A673 (cell line): ENCODE measurements around the gene NRSN1. TPM values are rescaled to one million over a fixed set of nuclear protein-coding genes. Genes with fewer than 3 reads are reported as not detected.

ENCODE experiments used
- BruUV-seq: library from RNA; stranded (reverse); fragments of 400-500 nt; replicated peaks from 2 replicates; lab custom pipeline; 2021; lab: Mats Ljungman, UMichigan
- CTCF ChIA-PET: fragments of 300-600 bp; sonication (Branson Sonifier 250); formaldehyde crosslinking; loops from one replicate; lab custom pipeline; 2022; ENCODE audit warnings: antibody characterized with exemption; lab: Charles Lee
- POLR2A ChIA-PET: fragments of 300-600 bp; sonication (Branson Sonifier 250); formaldehyde crosslinking; loops from one replicate; lab custom pipeline; 2022; ENCODE audit warnings: antibody characterized with exemption; ENCODE audit not compliant: low non-redundant PET; lab: Charles Lee
- DNase-seq: peaks from one replicate; pipeline ENCODE4 v3.0.0-alpha.2; 2015; ENCODE audit warnings: low spot score
- H3K27ac ChIP-seq: fragments of 200-600 bp; sonication (generic); 2 replicates; pipeline ENCODE4 v1.5.1; 2016; ENCODE audit warnings: mixed run types, low read depth, mild to moderate bottlenecking, mixed read lengths, antibody characterized with exemption, low read length; ENCODE audit not compliant: poor library complexity, severe bottlenecking
- H3K27me3 ChIP-seq: fragments of 200-600 bp; sonication (generic); replicated peaks from 2 replicates; pipeline ENCODE4 v1.6.1; 2017; ENCODE audit warnings: mixed run types, low read depth, mild to moderate bottlenecking, mixed read lengths, antibody characterized with exemption, low read length; ENCODE audit not compliant: insufficient read depth, poor library complexity
- H3K36me3 ChIP-seq: fragments of 200-600 bp; sonication (generic); 2 replicates; pipeline ENCODE4 v1.6.1; 2016; ENCODE audit warnings: mixed run types, mild to moderate bottlenecking, mixed read lengths, antibody characterized with exemption, low read length; ENCODE audit not compliant: insufficient read depth, poor library complexity, severe bottlenecking
- H3K4me1 ChIP-seq: fragments of 200-600 bp; sonication (generic); 2 replicates; pipeline ENCODE4 v1.6.1; 2017; ENCODE audit warnings: mixed run types, mild to moderate bottlenecking, mixed read lengths, antibody characterized with exemption, low read length; ENCODE audit not compliant: insufficient read depth, poor library complexity, severe bottlenecking
- H3K4me3 ChIP-seq: fragments of 200-600 bp; sonication (generic); 2 replicates; pipeline ENCODE4 v1.5.1; 2016; ENCODE audit warnings: low read depth, mixed run types, mild to moderate bottlenecking, mixed read lengths, low read length; ENCODE audit not compliant: poor library complexity, severe bottlenecking
- H3K9me3 ChIP-seq: fragments of 200-600 bp; sonication (generic); 2 replicates; pipeline ENCODE4 v1.6.1; 2016; ENCODE audit warnings: mixed run types, low read depth, mild to moderate bottlenecking, mixed read lengths, antibody characterized with exemption, low read length; ENCODE audit not compliant: poor library complexity, severe bottlenecking
- EZH2 ChIP-seq: fragments of 200-600 bp; sonication (generic); IDR thresholded peaks from 2 replicates; pipeline ENCODE4 v1.6.1; 2017; ENCODE audit warnings: borderline replicate concordance, low read depth, mild to moderate bottlenecking, mixed read lengths, antibody characterized with exemption, low read length; ENCODE audit not compliant: poor library complexity, severe bottlenecking
- intact Hi-C: fragments of 100-400 bp; cut with micrococcal nuclease; formaldehyde crosslinking; loops from one replicate; pipeline ENCODE4 v1.10.0; 2022; ENCODE audit not compliant: unreplicated experiment
- total RNA-seq: library from RNA; stranded (reverse); gene quantifications from 2 replicates; pipeline ENCODE4 v1.2.3, GENCODE V29; 2021
- TF ChIP-seq, protein P1 (sequence below): fragments of 300-800, 200-600 bp; sonication (generic); conservative IDR thresholded peaks from 2 replicates; pipeline ENCODE4 v1.5.1; 2017; ENCODE audit warnings: low read depth, mild to moderate bottlenecking, antibody characterized with exemption, low read length, moderate library complexity, mixed read lengths

Gene NRSN1
- total RNA-seq, 1 experiment from 2014 or later = not detected

DNA sequence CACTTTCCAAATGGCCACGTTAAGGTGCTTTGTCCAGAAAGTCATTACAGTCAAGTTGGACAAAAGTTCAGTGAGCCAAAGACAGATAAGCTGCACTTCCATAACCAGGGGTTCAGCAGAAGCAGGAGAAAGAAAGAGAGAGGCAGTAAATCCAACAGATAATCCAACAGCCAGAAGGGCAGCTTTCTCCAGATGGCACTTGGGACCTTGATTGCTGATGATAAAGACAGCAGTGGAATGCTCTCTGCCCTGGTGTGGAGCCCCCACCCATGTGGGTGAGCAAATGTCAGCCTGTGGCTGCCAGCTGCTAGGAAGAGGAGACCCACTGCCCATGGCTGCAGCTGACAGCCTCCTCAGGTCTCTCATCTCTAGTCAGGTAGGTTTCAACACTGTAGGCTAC, 18.7 kb upstream of the NRSN1 start:
- H3K9me3 ChIP-seq = no peaks in the 10 kb centered on the region
- ChIA-PET CTCF (no interaction called here), POLR2A (no interaction called here)
- no peak overlapping the region for H3K27ac ChIP-seq
- no peaks in the 10 kb centered on the region for H3K36me3 ChIP-seq
- peaks cover 11% of the 10 kb centered on the region for H3K27me3 ChIP-seq
- no TSS peak for BruUV-seq
- H3K4me3 ChIP-seq = no peak overlapping the region
- TF ChIP-seq, protein P1, sequence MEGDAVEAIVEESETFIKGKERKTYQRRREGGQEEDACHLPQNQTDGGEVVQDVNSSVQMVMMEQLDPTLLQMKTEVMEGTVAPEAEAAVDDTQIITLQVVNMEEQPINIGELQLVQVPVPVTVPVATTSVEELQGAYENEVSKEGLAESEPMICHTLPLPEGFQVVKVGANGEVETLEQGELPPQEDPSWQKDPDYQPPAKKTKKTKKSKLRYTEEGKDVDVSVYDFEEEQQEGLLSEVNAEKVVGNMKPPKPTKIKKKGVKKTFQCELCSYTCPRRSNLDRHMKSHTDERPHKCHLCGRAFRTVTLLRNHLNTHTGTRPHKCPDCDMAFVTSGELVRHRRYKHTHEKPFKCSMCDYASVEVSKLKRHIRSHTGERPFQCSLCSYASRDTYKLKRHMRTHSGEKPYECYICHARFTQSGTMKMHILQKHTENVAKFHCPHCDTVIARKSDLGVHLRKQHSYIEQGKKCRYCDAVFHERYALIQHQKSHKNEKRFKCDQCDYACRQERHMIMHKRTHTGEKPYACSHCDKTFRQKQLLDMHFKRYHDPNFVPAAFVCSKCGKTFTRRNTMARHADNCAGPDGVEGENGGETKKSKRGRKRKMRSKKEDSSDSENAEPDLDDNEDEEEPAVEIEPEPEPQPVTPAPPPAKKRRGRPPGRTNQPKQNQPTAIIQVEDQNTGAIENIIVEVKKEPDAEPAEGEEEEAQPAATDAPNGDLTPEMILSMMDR = no peak
- TF ChIP-seq EZH2 = no peak
- intact Hi-C loops = no loop called here
- H3K4me1 ChIP-seq = no peaks in the 10 kb centered on the region
- DNase-seq = no peak

DNA sequence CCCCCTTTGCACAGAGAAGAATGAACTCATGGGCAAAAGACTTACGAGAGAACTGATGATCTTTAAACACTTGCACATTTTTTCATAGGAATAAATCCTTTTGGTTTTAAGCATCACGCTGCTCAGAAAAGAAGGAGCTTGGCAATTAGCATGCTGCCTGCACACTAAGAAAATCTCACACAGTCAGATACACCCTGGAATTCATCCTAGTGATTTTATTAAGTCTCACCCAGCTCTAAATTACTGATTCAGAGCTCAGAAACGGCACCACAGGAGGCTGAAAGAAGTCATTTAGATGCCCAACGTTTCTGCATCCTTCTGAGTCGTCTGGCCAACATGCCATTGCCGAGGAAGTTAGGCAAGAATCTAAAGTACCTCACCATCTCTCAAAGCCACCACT, 18.0 kb upstream of the NRSN1 start:
- no peaks in the 10 kb centered on the region for H3K4me1 ChIP-seq
- peaks cover 8% of the 10 kb centered on the region for H3K27me3 ChIP-seq
- H3K27ac ChIP-seq = no peak overlapping the region
- H3K36me3 ChIP-seq = no peaks in the 10 kb centered on the region
- BruUV-seq = no TSS peak
- ChIA-PET CTCF (no interaction called here), POLR2A (no interaction called here)
- TF ChIP-seq, protein P1 = no peak
- TF ChIP-seq EZH2 = no peak
- DNase-seq = no peak
- no peak overlapping the region for H3K4me3 ChIP-seq
- intact Hi-C loops = no loop called here
- no peaks in the 10 kb centered on the region for H3K9me3 ChIP-seq

- ChIA-PET CTCF (no interaction called here), POLR2A (no interaction called here)
- no peak for DNase-seq
- H3K9me3 ChIP-seq = no peaks in the 10 kb centered on the region
- H3K36me3 ChIP-seq = no peaks in the 10 kb centered on the region
- no peak overlapping the region for H3K27ac ChIP-seq
- peaks cover 8% of the 10 kb centered on the region for H3K27me3 ChIP-seq
- no peak for TF ChIP-seq EZH2
- no peak overlapping the region for H3K4me3 ChIP-seq
- BruUV-seq = no TSS peak
- no peaks in the 10 kb centered on the region for H3K4me1 ChIP-seq
- intact Hi-C loops = no loop called here
Measured at GRCh38 chr6:24110417-24110816, 15.6 kb upstream of the NRSN1 start.

GRCh38 chr6:24113891-24114290, 12.1 kb upstream of the NRSN1 start:
- Histone ChIP-seq H3K9me3 (no peaks in the 10 kb centered on the region), H3K4me3 (no peak overlapping the region), H3K27ac (no peak overlapping the region), H3K36me3 (no peaks in the 10 kb centered on the region), H3K4me1 (no peaks in the 10 kb centered on the region), H3K27me3 (no peaks in the 10 kb centered on the region)
- CTCF ChIA-PET = no interaction called here
- POLR2A ChIA-PET = no interaction called here
- no peak for DNase-seq
- no TSS peak for BruUV-seq
- intact Hi-C loops = no loop called here
- TF ChIP-seq, protein P1 = no peak
- TF ChIP-seq EZH2 = no peak
